IgD-negative memory B cell (primary cell): ENCODE measurements around the gene SLC35F1. TPM values are rescaled to one million over a fixed set of nuclear protein-coding genes. Genes with fewer than 3 reads are reported as not detected.

ENCODE experiments used
- H3K27ac Mint-ChIP-seq, 3 donors: one replicate each; pipeline ENCODE4 v1.8.0; 2020 to 2022; ENCODE audit warnings: mild to moderate bottlenecking in 3 of 3, mixed read lengths in 3 of 3, moderate library complexity in 1 of 3
- H3K27me3 Mint-ChIP-seq: one replicate; pipeline ENCODE4 v1.8.0; 2021; ENCODE audit warnings: mixed read lengths
- H3K36me3 Mint-ChIP-seq: one replicate; pipeline ENCODE4 v1.8.0; 2020; ENCODE audit warnings: mild to moderate bottlenecking, mixed read lengths
- H3K4me1 Mint-ChIP-seq, 3 donors: one replicate each; pipeline ENCODE4 v1.8.0; 2020 to 2022; ENCODE audit warnings: mixed read lengths in 3 of 3, mild to moderate bottlenecking in 1 of 3
- H3K4me3 Mint-ChIP-seq, 4 donors: one replicate each; pipeline ENCODE4 v1.8.0; 2020 to 2022; ENCODE audit warnings: mild to moderate bottlenecking in 4 of 4, mixed read lengths in 4 of 4, moderate library complexity in 3 of 4
- H3K9me3 Mint-ChIP-seq, 3 donors: one replicate each; pipeline ENCODE4 v1.8.0; 2020 to 2021; ENCODE audit warnings: mixed read lengths in 3 of 3, mild to moderate bottlenecking in 1 of 3
- polyA plus RNA-seq: library from polyadenylated mRNA; unstranded; fragments of 300-500 nt; fragmentation: Illumina TruSeq; gene quantifications from one replicate; pipeline ENCODE4 v1.2.3, GENCODE V29; 2021

SLC35F1 gene
- polyA plus RNA-seq, 1 donor from 2014 or later, result not detected

DNA sequence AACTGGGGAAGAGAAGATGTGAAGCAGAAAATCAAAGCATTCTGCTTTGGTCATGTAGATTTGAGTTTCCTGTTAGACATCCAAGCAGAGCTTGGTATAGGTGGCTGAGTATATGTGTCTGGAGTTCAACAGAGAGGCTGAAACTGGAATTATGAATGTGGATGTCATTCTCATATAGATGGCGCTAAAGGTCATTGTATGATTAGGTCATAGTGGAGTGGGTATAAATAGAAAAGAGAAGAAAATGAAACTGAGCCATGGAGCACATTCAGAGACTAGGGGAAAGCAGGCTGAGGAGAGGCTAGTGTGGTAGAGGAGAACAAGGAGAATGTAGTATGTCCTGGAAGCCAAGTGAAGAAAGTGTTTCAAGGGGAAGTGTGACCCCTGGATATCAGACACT, 345.4 kb downstream of the SLC35F1 start:
- Mint-ChIP-seq H3K27me3 (peaks cover 5% of the 10 kb centered on the region), H3K4me1 (no peaks in the 10 kb centered on the region)

GRCh38 chr6:118253741-118254140, 346.7 kb downstream of the SLC35F1 start:
- peaks cover 4% of the 10 kb centered on the region for H3K27me3 Mint-ChIP-seq
- no peak overlapping the region for H3K4me3 Mint-ChIP-seq
- H3K9me3 Mint-ChIP-seq, result no peaks in the 10 kb centered on the region
- H3K36me3 Mint-ChIP-seq, result no peaks in the 10 kb centered on the region
- no peaks in the 10 kb centered on the region for H3K4me1 Mint-ChIP-seq
- H3K27ac Mint-ChIP-seq, result no peak overlapping the region

More for the DNA sequence above, 345.4 kb downstream of the SLC35F1 start:
- Mint-ChIP-seq H3K9me3 (no peaks in the 10 kb centered on the region), H3K27ac (no peak overlapping the region), H3K4me3 (no peak overlapping the region), H3K36me3 (no peaks in the 10 kb centered on the region)

DNA sequence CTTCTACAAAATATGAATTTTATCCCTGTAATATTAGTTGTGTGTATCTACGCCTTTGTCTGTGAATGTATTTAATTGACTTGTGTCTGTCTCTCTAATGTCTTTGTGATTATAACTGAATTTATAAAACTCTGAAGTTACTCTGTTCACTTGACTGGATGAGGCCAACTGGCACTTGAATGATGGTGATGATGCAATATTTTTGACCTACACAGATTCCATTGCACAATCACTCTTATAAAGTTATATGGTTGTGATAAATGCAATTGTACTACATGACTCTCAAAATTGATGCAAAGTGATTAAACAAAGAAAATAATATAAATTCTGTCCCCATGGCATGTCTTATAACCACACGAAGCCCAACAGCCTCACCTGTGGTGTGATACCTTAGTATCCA, 353.8 kb downstream of the SLC35F1 start:
- H3K27ac Mint-ChIP-seq, result no peak overlapping the region
- peaks cover 2% of the 10 kb centered on the region for H3K27me3 Mint-ChIP-seq
- peaks cover 0 to 6% (median 5%) of the 10 kb centered on the region in 3 donors for H3K9me3 Mint-ChIP-seq
- H3K36me3 Mint-ChIP-seq, result no peaks in the 10 kb centered on the region
- H3K4me3 Mint-ChIP-seq, result no peak overlapping the region
- H3K4me1 Mint-ChIP-seq, result no peaks in the 10 kb centered on the region

DNA sequence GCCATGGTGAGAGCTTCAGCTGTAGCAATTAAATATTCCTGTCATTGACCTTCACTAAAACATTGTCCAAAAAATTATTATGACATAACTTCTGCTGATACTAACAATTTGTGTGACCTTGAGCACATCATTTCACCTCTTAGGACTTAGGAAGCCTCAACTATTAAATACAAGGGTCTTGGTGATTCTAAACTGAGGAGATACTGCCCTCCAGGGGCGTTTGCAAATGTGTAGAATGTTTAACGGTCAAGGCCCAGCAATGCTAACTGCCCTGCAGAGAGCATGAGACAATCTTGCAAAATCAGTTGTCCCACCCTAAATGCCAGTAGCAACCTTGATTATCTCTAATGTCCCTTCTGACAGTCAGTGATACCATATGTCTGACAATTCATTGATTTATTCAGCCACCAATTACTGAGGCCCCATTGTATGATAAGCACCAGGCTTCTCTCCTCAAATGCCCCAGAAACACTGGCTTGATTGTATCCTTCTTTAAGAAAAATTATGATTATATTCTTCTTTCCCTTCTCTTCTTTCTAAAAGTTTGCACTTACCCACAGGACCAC, 356.9 kb downstream of the SLC35F1 start:
- peaks cover 0 to 6% (median 5%) of the 10 kb centered on the region in 3 donors for H3K9me3 Mint-ChIP-seq
- H3K4me1 Mint-ChIP-seq, result no peaks in the 10 kb centered on the region
- H3K4me3 Mint-ChIP-seq, result no peak overlapping the region

GRCh38 chr6:118269659-118270058, 362.6 kb downstream of the SLC35F1 start:
- H3K27me3 Mint-ChIP-seq, result peaks cover 3% of the 10 kb centered on the region
- peaks cover 0 to 5% (median 4%) of the 10 kb centered on the region in 3 donors for H3K9me3 Mint-ChIP-seq
- no peak overlapping the region for H3K4me3 Mint-ChIP-seq
- H3K27ac Mint-ChIP-seq, result no peak overlapping the region
- H3K4me1 Mint-ChIP-seq, result no peaks in the 10 kb centered on the region
- H3K36me3 Mint-ChIP-seq, result peaks cover 3% of the 10 kb centered on the region

More for the DNA sequence above, 356.9 kb downstream of the SLC35F1 start:
- Mint-ChIP-seq H3K27me3 (peaks cover 3% of the 10 kb centered on the region), H3K27ac (no peak overlapping the region), H3K36me3 (peaks cover 3% of the 10 kb centered on the region)

DNA sequence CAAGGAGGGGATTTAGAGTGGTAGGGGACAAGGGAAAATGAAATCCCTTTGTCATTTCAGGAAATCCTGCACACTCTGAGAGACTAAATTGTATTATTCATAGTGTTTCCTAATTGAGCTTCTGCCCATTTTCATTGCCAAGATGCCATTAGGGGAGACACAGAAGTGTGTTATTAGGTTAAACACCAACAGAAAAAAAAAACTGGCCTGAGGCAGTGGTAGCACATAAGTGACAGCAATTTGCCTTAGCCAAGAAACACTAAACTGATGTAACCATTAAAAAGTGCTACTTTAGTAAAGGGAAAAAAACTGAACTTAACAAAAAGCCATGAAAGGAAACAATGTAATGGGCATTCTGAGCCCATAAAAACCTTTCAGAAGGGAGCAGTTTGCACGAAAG, 370.6 kb downstream of the SLC35F1 start:
- H3K27ac Mint-ChIP-seq, result no peak overlapping the region
- no peaks in the 10 kb centered on the region for H3K27me3 Mint-ChIP-seq

GRCh38 chr6:118280210-118280609, 373.1 kb downstream of the SLC35F1 start:
- Mint-ChIP-seq H3K4me1 (peaks cover 0 to under 1% (median 0%) of the 10 kb centered on the region in 3 donors), H3K36me3 (no peaks in the 10 kb centered on the region), H3K4me3 (no peak overlapping the region), H3K9me3 (no peaks in the 10 kb centered on the region), H3K27ac (peak overlapping the region in 1 of 3 donors; percentile 27), H3K27me3 (peaks cover 5% of the 10 kb centered on the region)

More for the DNA sequence above, 370.6 kb downstream of the SLC35F1 start:
- Mint-ChIP-seq H3K4me3 (no peak overlapping the region), H3K4me1 (no peaks in the 10 kb centered on the region), H3K36me3 (no peaks in the 10 kb centered on the region), H3K9me3 (no peaks in the 10 kb centered on the region)

DNA sequence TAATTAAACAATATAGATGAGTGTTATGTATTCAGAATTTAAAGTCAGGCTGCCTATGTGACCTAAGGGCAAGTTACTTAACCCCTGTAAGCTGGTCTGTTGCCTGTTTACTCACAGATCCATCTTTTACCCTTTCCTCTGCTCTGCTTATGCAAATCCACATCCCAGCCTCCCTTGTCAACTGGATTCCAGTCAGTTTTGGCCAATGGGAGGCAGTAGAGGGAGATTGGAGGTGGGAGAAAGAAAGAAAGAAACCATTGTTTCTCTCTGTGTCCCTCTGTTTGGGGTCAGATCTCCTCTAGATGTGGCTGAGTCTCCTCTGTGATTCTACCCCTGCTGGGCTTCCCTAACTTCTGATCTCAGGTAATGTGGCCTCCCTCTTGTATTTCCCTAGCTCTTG, 374.2 kb downstream of the SLC35F1 start:
- Mint-ChIP-seq H3K27ac (no peak overlapping the region), H3K9me3 (no peaks in the 10 kb centered on the region), H3K4me1 (peaks cover 0 to 2% (median 0%) of the 10 kb centered on the region in 3 donors), H3K27me3 (peaks cover 6% of the 10 kb centered on the region), H3K4me3 (no peak overlapping the region), H3K36me3 (no peaks in the 10 kb centered on the region)

DNA sequence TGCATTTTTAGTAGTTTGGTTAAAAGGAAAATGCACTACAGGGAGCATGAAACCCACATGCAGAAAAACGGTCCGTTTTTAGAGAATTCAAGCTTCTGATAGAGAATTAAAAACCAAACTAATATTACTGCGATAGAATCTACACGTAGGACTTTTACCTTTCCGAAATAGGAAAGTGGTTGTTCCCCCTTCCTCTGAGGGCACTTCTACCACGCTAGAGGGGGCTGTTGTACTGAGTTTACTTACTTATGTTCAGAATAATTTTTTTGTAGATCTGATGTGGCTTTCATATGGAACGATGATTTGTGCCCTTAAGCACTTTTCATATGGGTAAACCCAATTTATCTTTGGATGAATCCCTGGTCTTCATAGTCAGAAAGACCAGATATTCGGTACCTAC, 376.7 kb downstream of the SLC35F1 start:
- Mint-ChIP-seq H3K36me3 (no peaks in the 10 kb centered on the region), H3K4me3 (no peak overlapping the region), H3K27ac (no peak overlapping the region), H3K4me1 (peaks cover 0 to 2% (median 0%) of the 10 kb centered on the region in 3 donors), H3K27me3 (peaks cover 8% of the 10 kb centered on the region), H3K9me3 (peaks cover 0 to 1% (median 0%) of the 10 kb centered on the region in 3 donors)

GRCh38 chr6:118284736-118285360, 377.8 kb downstream of the SLC35F1 start:
- Mint-ChIP-seq H3K36me3 (no peaks in the 10 kb centered on the region), H3K27ac (no peak overlapping the region)

DNA sequence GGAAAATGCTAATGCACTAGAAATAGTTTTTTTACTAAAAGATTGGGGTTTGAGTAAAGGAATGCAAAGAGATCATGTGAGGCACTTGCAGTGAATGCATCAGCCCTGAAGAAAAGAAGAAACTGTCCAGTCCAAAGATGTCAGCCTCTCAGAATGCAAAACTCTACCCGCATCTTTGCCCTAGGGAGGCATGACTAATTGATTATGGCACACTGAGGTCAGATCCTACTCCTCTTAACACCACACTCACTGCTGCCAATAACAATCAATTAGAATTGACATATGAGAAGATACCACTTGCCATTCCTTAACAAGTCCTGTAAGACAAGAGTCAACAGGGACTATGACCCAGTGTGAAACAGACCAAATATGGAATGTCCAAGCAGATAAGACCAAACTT, 378.7 kb downstream of the SLC35F1 start:
- peaks cover 9% of the 10 kb centered on the region for H3K27me3 Mint-ChIP-seq
- H3K36me3 Mint-ChIP-seq, result no peaks in the 10 kb centered on the region
- H3K4me3 Mint-ChIP-seq, result no peak overlapping the region
- peaks cover 0 to 2% (median 0%) of the 10 kb centered on the region in 3 donors for H3K4me1 Mint-ChIP-seq
- no peak overlapping the region for H3K27ac Mint-ChIP-seq
- peaks cover 0 to 1% (median 0%) of the 10 kb centered on the region in 3 donors for H3K9me3 Mint-ChIP-seq

More at GRCh38 chr6:118284736-118285360, 377.8 kb downstream of the SLC35F1 start:
- Mint-ChIP-seq H3K9me3 (peaks cover 0 to 1% (median 0%) of the 10 kb centered on the region in 3 donors), H3K4me1 (peaks cover 0 to 2% (median 0%) of the 10 kb centered on the region in 3 donors), H3K4me3 (no peak overlapping the region), H3K27me3 (peaks cover 9% of the 10 kb centered on the region)

GRCh38 chr6:118288355-118289124, 381.5 kb downstream of the SLC35F1 start:
- Mint-ChIP-seq H3K27ac (no peak overlapping the region), H3K27me3 (peaks cover 8% of the 10 kb centered on the region), H3K4me1 (peaks cover 0 to 2% (median 0%) of the 10 kb centered on the region in 3 donors), H3K9me3 (peaks cover 0 to 1% (median 0%) of the 10 kb centered on the region in 3 donors), H3K4me3 (peak overlapping the region in 1 of 4 donors; percentile 13), H3K36me3 (no peaks in the 10 kb centered on the region)

GRCh38 chr6:118292558-118292957, 385.5 kb downstream of the SLC35F1 start:
- peaks cover 0 to 1% (median 0%) of the 10 kb centered on the region in 3 donors for H3K9me3 Mint-ChIP-seq
- no peaks in the 10 kb centered on the region for H3K4me1 Mint-ChIP-seq
- H3K27ac Mint-ChIP-seq, result no peak overlapping the region
- peaks cover 6% of the 10 kb centered on the region for H3K27me3 Mint-ChIP-seq
- no peaks in the 10 kb centered on the region for H3K36me3 Mint-ChIP-seq
- no peak overlapping the region for H3K4me3 Mint-ChIP-seq

GRCh38 chr6:118294906-118295305, 387.8 kb downstream of the SLC35F1 start:
- Mint-ChIP-seq H3K27me3 (peaks cover 3% of the 10 kb centered on the region), H3K36me3 (no peaks in the 10 kb centered on the region), H3K9me3 (no peaks in the 10 kb centered on the region), H3K27ac (no peak overlapping the region), H3K4me1 (no peaks in the 10 kb centered on the region), H3K4me3 (no peak overlapping the region)

- H3K27me3 Mint-ChIP-seq, result peaks cover 3% of the 10 kb centered on the region
- H3K9me3 Mint-ChIP-seq, result no peaks in the 10 kb centered on the region
- no peaks in the 10 kb centered on the region for H3K36me3 Mint-ChIP-seq
- H3K4me1 Mint-ChIP-seq, result no peaks in the 10 kb centered on the region
- H3K27ac Mint-ChIP-seq, result no peak overlapping the region
- H3K4me3 Mint-ChIP-seq, result no peak overlapping the region
Observed at GRCh38 chr6:118295336-118295735, 388.3 kb downstream of the SLC35F1 start.
